Mesenchymal stem cell (in vitro differentiated cells and primary cell): ENCODE results near the gene PAPOLB.

Source experiments
- DNase-seq: peaks from one replicate; pipeline ENCODE4 v3.0.0-alpha.2; 2013
- H2AFZ ChIP-seq: one replicate; pipeline ENCODE4 v1.6.1; 2013; ENCODE audit warnings: low read depth, mild to moderate bottlenecking, control low read depth, inconsistent platforms, low read length, moderate library complexity
- H2AK5ac ChIP-seq: 2 replicates; pipeline ENCODE4 v1.6.1; 2013; ENCODE audit warnings: low read length, moderate library complexity, mild to moderate bottlenecking, inconsistent platforms; ENCODE audit not compliant: severe bottlenecking
- H2BK120ac ChIP-seq: one replicate; pipeline ENCODE4 v1.6.1; 2013; ENCODE audit warnings: low read depth, mild to moderate bottlenecking, inconsistent platforms, low read length, moderate library complexity
- H2BK12ac ChIP-seq, 2 experiments: one replicate each; pipeline ENCODE4 v1.6.1; 2013; ENCODE audit warnings: inconsistent platforms in 2 of 2, low read length in 2 of 2, mild to moderate bottlenecking in 2 of 2, moderate library complexity in 2 of 2, control low read depth in 1 of 2
- H2BK15ac ChIP-seq: one replicate; pipeline ENCODE4 v1.6.1; 2013; ENCODE audit warnings: mild to moderate bottlenecking, low read depth, inconsistent platforms; ENCODE audit not compliant: poor library complexity, severe bottlenecking
- H2BK5ac ChIP-seq: 2 replicates; pipeline ENCODE4 v1.6.1; 2013; ENCODE audit warnings: low read depth, mild to moderate bottlenecking, low read length, control low read depth, inconsistent platforms; ENCODE audit not compliant: poor library complexity, severe bottlenecking
- H3K14ac ChIP-seq, 2 experiments: one replicate each; pipeline ENCODE4 v1.6.1; 2013; ENCODE audit warnings: inconsistent platforms in 2 of 2, low read length in 2 of 2, control low read depth in 1 of 2, mild to moderate bottlenecking in 1 of 2, moderate library complexity in 1 of 2
- H3K18ac ChIP-seq, 2 experiments: one replicate each; pipeline ENCODE4 v1.6.1; 2013; ENCODE audit warnings: inconsistent platforms in 2 of 2, low read length in 2 of 2, control low read depth in 1 of 2, low read depth in 1 of 2, mild to moderate bottlenecking in 1 of 2
- H3K23ac ChIP-seq, 2 experiments: one replicate each; pipeline ENCODE4 v1.6.1; 2013; ENCODE audit warnings: inconsistent platforms in 2 of 2, low read length in 2 of 2, mild to moderate bottlenecking in 2 of 2, moderate library complexity in 2 of 2, control low read depth in 1 of 2
- H3K27ac ChIP-seq: 2 replicates; pipeline ENCODE4 v1.5.1; 2013; ENCODE audit warnings: mild to moderate bottlenecking, moderate library complexity, low read length, control low read depth, inconsistent platforms; ENCODE audit not compliant: poor library complexity, severe bottlenecking
- H3K27me3 ChIP-seq, 2 experiments: 2 replicates each; pipeline versions ENCODE4 v1.6.1 to v1.7.0; 2013; ENCODE audit warnings: low read length in 2 of 2, mild to moderate bottlenecking in 2 of 2, moderate library complexity in 2 of 2, control low read depth in 1 of 2, inconsistent platforms in 1 of 2; ENCODE audit not compliant: control insufficient read depth in 1 of 2, insufficient read depth in 1 of 2
- H3K36me3 ChIP-seq, 2 experiments: 2 replicates each; pipeline versions ENCODE4 v1.6.1 to v1.7.0; 2013; ENCODE audit warnings: low read length in 2 of 2, control low read depth in 1 of 2, inconsistent platforms in 1 of 2, low read depth in 1 of 2, mild to moderate bottlenecking in 1 of 2; ENCODE audit not compliant: insufficient read depth in 2 of 2, control insufficient read depth in 1 of 2
- H3K4ac ChIP-seq, 2 experiments: one replicate each; pipeline ENCODE4 v1.6.1; 2013; ENCODE audit warnings: inconsistent platforms in 2 of 2, low read length in 2 of 2, mild to moderate bottlenecking in 2 of 2, moderate library complexity in 2 of 2, control low read depth in 1 of 2, low read depth in 1 of 2
- H3K4me1 ChIP-seq: 2 replicates; pipeline ENCODE4 v1.6.1; 2013; ENCODE audit warnings: low read depth, low read length, control low read depth; ENCODE audit not compliant: control insufficient read depth, insufficient read depth
- H3K4me2 ChIP-seq: 2 replicates; pipeline ENCODE4 v1.6.1; 2013; ENCODE audit warnings: low read length, mild to moderate bottlenecking, inconsistent platforms; ENCODE audit not compliant: poor library complexity, severe bottlenecking
- H3K4me3 ChIP-seq, 2 experiments: 2 replicates each; pipeline versions ENCODE4 v1.5.1 to v1.7.0; 2013; ENCODE audit warnings: low read length in 2 of 2, mild to moderate bottlenecking in 2 of 2, control low read depth in 1 of 2, low read depth in 1 of 2; ENCODE audit not compliant: insufficient read depth in 1 of 2
- H3K79me1 ChIP-seq: replicated peaks from 2 replicates; pipeline ENCODE4 v1.6.1; 2013; ENCODE audit warnings: mild to moderate bottlenecking, control low read depth, low read length, inconsistent platforms; ENCODE audit not compliant: poor library complexity, severe bottlenecking
- H3K9ac ChIP-seq: 2 replicates; pipeline ENCODE4 v1.7.0; 2013; ENCODE audit warnings: mild to moderate bottlenecking, low read length, moderate library complexity
- H3K9me3 ChIP-seq: 2 replicates; pipeline ENCODE4 v1.7.0; 2013; ENCODE audit warnings: mild to moderate bottlenecking, low read length; ENCODE audit not compliant: control insufficient read depth
- H4K8ac ChIP-seq: one replicate; pipeline ENCODE4 v1.6.1; 2013; ENCODE audit warnings: inconsistent platforms, mild to moderate bottlenecking, low read length, moderate library complexity
- H4K91ac ChIP-seq: one replicate; pipeline ENCODE4 v1.6.1; 2013; ENCODE audit warnings: mild to moderate bottlenecking, low read length, inconsistent platforms
- WGBS: methylation state at CpG from one replicate; pipeline ENCODE4 v1.1.7; 2013; ENCODE audit warnings: mixed read lengths; 5-methylcytosine and 5-hydroxymethylcytosine counted together

Gene PAPOLB

GRCh38 chr7:4883033-4883371 lies 21.2 kb upstream of the PAPOLB start:
- no peaks in the 10 kb centered on the region for H3K9me3 ChIP-seq
- no peak for DNase-seq
- H3K4me2 ChIP-seq = peak overlapping the region; percentile 66
- no peak overlapping the region for H4K91ac ChIP-seq
- peak overlapping the region; percentile 90 for H3K9ac ChIP-seq
- H3K36me3 ChIP-seq = no peaks in the 10 kb centered on the region
- no peak overlapping the region for H2BK15ac ChIP-seq
- H3K4me3 ChIP-seq = peak overlapping the region; percentile 59 to 75
- no peaks in the 10 kb centered on the region for H3K79me1 ChIP-seq
- H3K23ac ChIP-seq = no peak overlapping the region
- H2AFZ ChIP-seq = peak overlapping the region; percentile 84
- peaks cover 6 to 15% of the 10 kb centered on the region in 2 experiments for H3K27me3 ChIP-seq
- H3K4me1 ChIP-seq = peaks cover 19% of the 10 kb centered on the region
- no peak overlapping the region for H2BK5ac ChIP-seq
- no peak overlapping the region for H3K18ac ChIP-seq
- H3K4ac ChIP-seq = no peak overlapping the region
- H2BK12ac ChIP-seq = no peak overlapping the region
- no peak overlapping the region for H2AK5ac ChIP-seq
- no peak overlapping the region for H3K27ac ChIP-seq
- no peak overlapping the region for H4K8ac ChIP-seq
- WGBS = 24% methylated on average over 29 of the region's 36 CpGs
- no peak overlapping the region for H3K14ac ChIP-seq
- no peak overlapping the region for H2BK120ac ChIP-seq

GRCh38 chr7:4882169-4883032 lies 20.6 kb upstream of the PAPOLB start:
- peak overlapping the region; percentile 90 for H3K9ac ChIP-seq
- H3K4me3 ChIP-seq = peak overlapping the region in 1 of 2 experiments; percentile 75
- H3K79me1 ChIP-seq = no peaks in the 10 kb centered on the region
- no peak overlapping the region for H4K91ac ChIP-seq
- no peak overlapping the region for H3K18ac ChIP-seq
- no peak overlapping the region for H2BK12ac ChIP-seq
- H3K27ac ChIP-seq = no peak overlapping the region
- peaks cover 6 to 15% of the 10 kb centered on the region in 2 experiments for H3K27me3 ChIP-seq
- DNase-seq = peak; percentile 63
- H3K4ac ChIP-seq = no peak overlapping the region
- H2BK15ac ChIP-seq = no peak overlapping the region
- no peaks in the 10 kb centered on the region for H3K9me3 ChIP-seq
- no peaks in the 10 kb centered on the region for H3K36me3 ChIP-seq
- no peak overlapping the region for H2AFZ ChIP-seq
- H4K8ac ChIP-seq = no peak overlapping the region
- no peak overlapping the region for H2BK120ac ChIP-seq
- no peak overlapping the region for H2AK5ac ChIP-seq
- no peak overlapping the region for H2BK5ac ChIP-seq
- H3K4me2 ChIP-seq = peak overlapping the region; percentile 66
- peaks cover 18% of the 10 kb centered on the region for H3K4me1 ChIP-seq
- WGBS = 20% methylated on average over 33 of the region's 35 CpGs
- H3K14ac ChIP-seq = no peak overlapping the region
- peak overlapping the region in 1 of 2 experiments; percentile 56 for H3K23ac ChIP-seq

GRCh38 chr7:4880218-4880617 lies 18.4 kb upstream of the PAPOLB start:
- no peak overlapping the region for H2BK120ac ChIP-seq
- DNase-seq = no peak

GRCh38 chr7:4879396-4880081 lies 17.7 kb upstream of the PAPOLB start:
- 72% methylated on average over 27 of the region's 27 CpGs for WGBS
- Histone ChIP-seq H2AK5ac (no peak overlapping the region), H2BK12ac (no peak overlapping the region), H2BK5ac (no peak overlapping the region), H3K14ac (no peak overlapping the region), H3K4me1 (peaks cover 18% of the 10 kb centered on the region), H3K9ac (peak overlapping the region; percentile 49), H3K4me2 (no peak overlapping the region), H3K79me1 (no peaks in the 10 kb centered on the region), H2BK15ac (no peak overlapping the region), H3K23ac (no peak overlapping the region), H3K27ac (no peak overlapping the region), H2BK120ac (no peak overlapping the region), H3K9me3 (no peaks in the 10 kb centered on the region), H3K27me3 (peaks cover 6 to 15% of the 10 kb centered on the region in 2 experiments), H3K36me3 (no peaks in the 10 kb centered on the region), H3K4me3 (peak overlapping the region in 1 of 2 experiments; percentile 58), H3K18ac (no peak overlapping the region), H4K8ac (no peak overlapping the region), H3K4ac (no peak overlapping the region), H2AFZ (no peak overlapping the region), H4K91ac (no peak overlapping the region)
- no peak for DNase-seq

More at GRCh38 chr7:4880218-4880617, 18.4 kb upstream of the PAPOLB start:
- H3K9ac ChIP-seq = peak overlapping the region; percentile 49
- no peak overlapping the region for H4K91ac ChIP-seq
- H2BK5ac ChIP-seq = no peak overlapping the region
- H3K4ac ChIP-seq = no peak overlapping the region
- WGBS = 50% methylated on average over 10 of the region's 10 CpGs
- no peak overlapping the region for H3K18ac ChIP-seq
- H3K79me1 ChIP-seq = no peaks in the 10 kb centered on the region
- peaks cover 6 to 15% of the 10 kb centered on the region in 2 experiments for H3K27me3 ChIP-seq
- H3K36me3 ChIP-seq = no peaks in the 10 kb centered on the region
- no peak overlapping the region for H2BK12ac ChIP-seq
- H3K23ac ChIP-seq = no peak overlapping the region
- no peak overlapping the region for H3K27ac ChIP-seq
- H3K9me3 ChIP-seq = no peaks in the 10 kb centered on the region
- H2BK15ac ChIP-seq = no peak overlapping the region
- no peak overlapping the region for H3K14ac ChIP-seq
- no peak overlapping the region for H3K4me2 ChIP-seq
- H3K4me3 ChIP-seq = peak overlapping the region in 1 of 2 experiments; percentile 58
- no peak overlapping the region for H2AFZ ChIP-seq
- no peak overlapping the region for H4K8ac ChIP-seq
- no peak overlapping the region for H2AK5ac ChIP-seq
- H3K4me1 ChIP-seq = peaks cover 18% of the 10 kb centered on the region
